OCI-LY7 (cell line): ENCODE data around the gene KPNA3. TPM values are rescaled to one million over a fixed set of nuclear protein-coding genes. Genes with fewer than 3 reads are reported as not detected.

Experiments used
- BruUV-seq: library from RNA; stranded (reverse); fragments of 400-500 nt; replicated peaks from 2 replicates; lab custom pipeline; 2021; lab: Mats Ljungman, UMichigan
- CTCF ChIA-PET: fragments of 300-600 bp; sonication (Branson Sonifier 250); formaldehyde crosslinking; loops from one replicate; lab custom pipeline; 2022; ENCODE audit warnings: antibody characterized with exemption; ENCODE audit not compliant: unreplicated experiment; lab: Charles Lee
- POLR2A ChIA-PET: fragments of 300-600 bp; sonication (Branson Sonifier 250); formaldehyde crosslinking; loops from one replicate; lab custom pipeline; 2022; ENCODE audit warnings: antibody characterized with exemption; lab: Charles Lee
- DNase-seq: peaks from one replicate; pipeline ENCODE4 v3.0.0-alpha.2; 2015; ENCODE audit warnings: low spot score
- H2AFZ ChIP-seq: fragments of 200-600 bp; sonication (generic), shearing (Covaris generic); 2 replicates; pipeline ENCODE4 v1.6.1; 2014; ENCODE audit warnings: mild to moderate bottlenecking, antibody characterized with exemption, low read length, moderate library complexity
- H3K27ac ChIP-seq: fragments of 200-600 bp; sonication (generic); 2 replicates; pipeline ENCODE4 v1.5.1; 2014; ENCODE audit warnings: mixed run types, low read depth, mild to moderate bottlenecking, moderate library complexity, low read length, inconsistent platforms; ENCODE audit not compliant: poor library complexity, severe bottlenecking
- H3K36me3 ChIP-seq: fragments of 200-600 bp; sonication (generic); 2 replicates; pipeline ENCODE4 v1.6.1; 2014; ENCODE audit warnings: mild to moderate bottlenecking, antibody characterized with exemption, low read length, moderate library complexity, mixed read lengths; ENCODE audit not compliant: insufficient read depth
- H3K4me1 ChIP-seq: fragments of 200-600 bp; sonication (generic); 2 replicates; pipeline ENCODE4 v1.5.1; 2014; ENCODE audit warnings: mild to moderate bottlenecking, low read length; ENCODE audit not compliant: insufficient read depth, poor library complexity, severe bottlenecking
- H3K4me2 ChIP-seq: fragments of 200-600 bp; sonication (generic); 2 replicates; pipeline ENCODE4 v1.6.1; 2014; ENCODE audit warnings: mild to moderate bottlenecking, low read length
- H3K4me3 ChIP-seq: fragments of 200-600 bp; sonication (generic); 2 replicates; pipeline ENCODE4 v1.5.1; 2014; ENCODE audit warnings: mild to moderate bottlenecking, low read depth, low read length; ENCODE audit not compliant: poor library complexity, severe bottlenecking
- H3K79me2 ChIP-seq: fragments of 200-600 bp; sonication (generic); 2 replicates; pipeline ENCODE4 v1.6.1; 2016; ENCODE audit warnings: low read depth, mild to moderate bottlenecking, low read length, moderate library complexity, mixed read lengths; ENCODE audit not compliant: insufficient read depth
- H3K9me2 ChIP-seq: fragments of 200-600 bp; sonication (generic); 2 replicates; pipeline ENCODE4 v1.6.1; 2016; ENCODE audit warnings: mild to moderate bottlenecking, low read length, mixed read lengths; ENCODE audit not compliant: insufficient read depth
- H3K9me3 ChIP-seq: fragments of 200-600 bp; sonication (generic); 2 replicates; pipeline ENCODE4 v1.6.1; 2014; ENCODE audit warnings: mild to moderate bottlenecking, mixed run types, low read length, mixed read lengths
- H4K20me1 ChIP-seq: fragments of 200-600 bp; sonication (generic); 2 replicates; pipeline ENCODE4 v1.6.1; 2014; ENCODE audit warnings: mild to moderate bottlenecking, antibody characterized with exemption, low read length, moderate library complexity, mixed read lengths; ENCODE audit not compliant: insufficient read depth
- EZH2phosphoT487 ChIP-seq: fragments of 200-600 bp; sonication (generic); IDR thresholded peaks from 2 replicates; pipeline ENCODE4 v1.6.1; 2018; ENCODE audit warnings: low read depth, borderline replicate concordance, mild to moderate bottlenecking, mixed run types, antibody characterized with exemption, low read length, moderate library complexity, mixed read lengths
- intact Hi-C: fragments of 100-400 bp; cut with micrococcal nuclease; formaldehyde crosslinking; loops from one replicate; pipeline ENCODE4 v1.10.0; 2022; ENCODE audit not compliant: unreplicated experiment
- total RNA-seq, 2 experiments: library from RNA; depleted of rRNA in 1 of 2; stranded (reverse); fragments of >200 nt in 1 of 2; shearing (Covaris generic) in 1 of 2; gene quantifications; 2 replicates each; pipeline ENCODE4 v1.2.3, GENCODE V29; 2014 to 2022
- TF ChIP-seq, protein P1 (sequence below): fragments of 200-600 bp; sonication (generic); conservative IDR thresholded peaks from 2 replicates; pipeline ENCODE4 v1.5.1; 2014; ENCODE audit warnings: mild to moderate bottlenecking, antibody characterized with exemption, low read length, moderate library complexity, mixed read lengths

KPNA3 gene
- total RNA-seq, 2 experiments from 2014 or later = 18.2 to 41.1 TPM

DNA sequence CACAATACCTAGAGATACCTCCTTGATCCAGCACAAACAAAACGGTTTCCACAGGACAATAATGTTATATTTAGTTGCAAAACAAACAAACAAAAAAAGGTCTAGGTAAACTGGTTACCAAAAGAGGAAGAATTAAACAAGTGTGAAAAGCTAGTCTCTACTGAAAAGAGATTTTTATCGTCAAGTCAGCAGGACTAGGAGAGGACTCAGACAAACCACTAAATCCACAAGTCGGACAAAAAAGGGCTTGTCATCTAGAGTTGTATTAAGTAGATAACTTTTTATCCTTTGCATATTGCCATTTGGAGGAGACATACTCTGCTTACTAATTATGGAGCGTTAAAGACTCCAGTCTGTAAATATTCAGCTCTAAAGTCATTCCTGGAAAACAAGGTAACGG lies 9.9 kb upstream of the KPNA3 start:
- H2AFZ ChIP-seq = no peak overlapping the region
- no peaks in the 10 kb centered on the region for H3K4me1 ChIP-seq
- H3K9me3 ChIP-seq = no peaks in the 10 kb centered on the region
- no peaks in the 10 kb centered on the region for H3K9me2 ChIP-seq
- CTCF ChIA-PET = no interaction called here
- intact Hi-C loops = no loop called here
- H3K4me2 ChIP-seq = no peak overlapping the region
- no peaks in the 10 kb centered on the region for H3K36me3 ChIP-seq
- no peaks in the 10 kb centered on the region for H3K79me2 ChIP-seq
- POLR2A ChIA-PET = interaction anchor here (0.6 to 0.7 kb wide), 3 partner anchors 14 to 1237 kb away, joined by 3 to 4 read pairs (median 4); no protein-coding TSS in a partner anchor
- no peak overlapping the region for H3K27ac ChIP-seq
- no peak for DNase-seq
- H4K20me1 ChIP-seq = no peaks in the 10 kb centered on the region
- H3K4me3 ChIP-seq = no peak overlapping the region
- no TSS peak for BruUV-seq
- TF ChIP-seq EZH2phosphoT487 = no peak
- TF ChIP-seq, protein P1, sequence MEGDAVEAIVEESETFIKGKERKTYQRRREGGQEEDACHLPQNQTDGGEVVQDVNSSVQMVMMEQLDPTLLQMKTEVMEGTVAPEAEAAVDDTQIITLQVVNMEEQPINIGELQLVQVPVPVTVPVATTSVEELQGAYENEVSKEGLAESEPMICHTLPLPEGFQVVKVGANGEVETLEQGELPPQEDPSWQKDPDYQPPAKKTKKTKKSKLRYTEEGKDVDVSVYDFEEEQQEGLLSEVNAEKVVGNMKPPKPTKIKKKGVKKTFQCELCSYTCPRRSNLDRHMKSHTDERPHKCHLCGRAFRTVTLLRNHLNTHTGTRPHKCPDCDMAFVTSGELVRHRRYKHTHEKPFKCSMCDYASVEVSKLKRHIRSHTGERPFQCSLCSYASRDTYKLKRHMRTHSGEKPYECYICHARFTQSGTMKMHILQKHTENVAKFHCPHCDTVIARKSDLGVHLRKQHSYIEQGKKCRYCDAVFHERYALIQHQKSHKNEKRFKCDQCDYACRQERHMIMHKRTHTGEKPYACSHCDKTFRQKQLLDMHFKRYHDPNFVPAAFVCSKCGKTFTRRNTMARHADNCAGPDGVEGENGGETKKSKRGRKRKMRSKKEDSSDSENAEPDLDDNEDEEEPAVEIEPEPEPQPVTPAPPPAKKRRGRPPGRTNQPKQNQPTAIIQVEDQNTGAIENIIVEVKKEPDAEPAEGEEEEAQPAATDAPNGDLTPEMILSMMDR = no peak

DNA sequence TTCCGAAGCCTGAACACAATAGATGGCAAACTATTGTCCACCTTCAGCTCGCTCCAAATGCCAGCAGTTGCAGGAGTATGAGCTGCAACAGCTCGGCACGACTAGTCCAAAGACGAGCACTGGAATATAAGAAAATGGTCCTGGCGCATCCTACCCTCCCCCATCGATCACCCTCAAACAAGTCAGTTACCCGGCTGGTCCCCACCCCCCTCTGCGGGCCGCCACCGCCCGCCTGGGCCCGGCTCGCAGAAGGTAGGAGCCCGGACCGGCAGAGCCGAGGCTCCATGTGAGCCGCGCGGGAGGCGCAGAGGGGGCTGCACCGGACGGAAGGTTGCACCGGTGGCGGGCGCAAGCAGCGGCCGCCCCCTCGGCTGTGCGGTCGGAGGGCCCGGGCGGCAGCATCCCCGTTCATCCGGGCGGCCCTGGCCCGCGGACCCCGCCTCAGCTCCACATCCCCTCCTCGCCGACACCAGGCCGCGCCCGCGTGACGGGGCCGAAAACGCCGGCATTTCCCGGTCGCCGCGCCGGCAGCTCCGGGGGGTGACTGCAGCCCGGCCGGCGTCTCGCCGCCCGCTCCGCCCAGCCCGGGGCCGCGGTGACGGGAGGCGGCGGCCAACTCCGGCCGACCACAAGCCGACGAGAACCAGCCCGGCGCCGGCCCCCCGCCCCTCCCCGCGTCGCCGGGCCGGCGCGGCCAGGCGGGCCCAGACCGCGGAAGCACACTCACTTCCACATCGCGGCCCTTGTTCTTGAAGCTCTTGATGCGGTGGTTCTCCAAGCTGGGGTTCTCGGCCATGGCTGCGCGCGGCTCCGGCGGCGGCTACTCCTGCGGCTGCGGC lies 552 bp downstream of the KPNA3 start:
- intact Hi-C loops = loop anchor here (2.0 to 5.0 kb wide), 6 partner anchors 101 to 490 kb away; partner anchors contain the start of genes ARL11, CAB39L, EBPL and SETDB2
- H2AFZ ChIP-seq = peak overlapping the region; percentile 48; the same call in 1 of the 2 replicates
- ChIA-PET POLR2A (interaction anchor here (0.5 to 1.7 kb wide), 9 partner anchors 10 to 1521 kb away, joined by 3 to 10 read pairs (median 4); partner anchors contain the start of genes ARL11 and SPRYD7), CTCF (interaction anchor here (0.6 to 1.5 kb wide), 2 partner anchors 144 to 648 kb away, joined by 3 to 4 read pairs; partner anchors contain the start of gene SPRYD7)
- peaks cover 34% of the 10 kb centered on the region for H3K36me3 ChIP-seq
- TF ChIP-seq EZH2phosphoT487 = no peak
- TF ChIP-seq, protein P1 = no peak
- peaks cover 24% of the 10 kb centered on the region for H4K20me1 ChIP-seq
- DNase-seq = peak; percentile 70
- peak overlapping the region; percentile 75 for H3K4me3 ChIP-seq
- BruUV-seq = no TSS peak
- H3K4me2 ChIP-seq = peak overlapping the region; percentile 92
- H3K4me1 ChIP-seq = peaks cover 24% of the 10 kb centered on the region
- peaks cover 47% of the 10 kb centered on the region for H3K79me2 ChIP-seq
- H3K27ac ChIP-seq = peak overlapping the region; percentile 90
- H3K9me2 ChIP-seq = no peaks in the 10 kb centered on the region
- no peaks in the 10 kb centered on the region for H3K9me3 ChIP-seq
